Anterior cingulate cortex (tissue), 58 donors: Measurements from ENCODE around the gene APC.
"Not testable (repeated sequence)": the region's sequence is repeated elsewhere in the genome, so short reads cannot be mapped to it uniquely, and the experiment has no call there.

ENCODE experiments used
- DNase-seq, 58 donors: peaks; one replicate each; lab custom pipeline; 2025; lab: John Stamatoyannopoulos, UW

APC gene

GRCh38 chr5:112892066-112892465 is 154.4 kb downstream of the APC start:
- DNase-seq: not testable (repeated sequence)

GRCh38 chr5:112892776-112893175 is 155.1 kb downstream of the APC start:
- no peak for DNase-seq

GRCh38 chr5:112895682-112896081 is 158.0 kb downstream of the APC start:
- DNase-seq: no peak
